GM04503 (cell line): ENCODE results near the gene PMVK.
A peak's percentile ranks its signal among the peaks of the same experiment; 100 is the strongest.

Experiments used
- DNase-seq: peaks from one replicate; pipeline ENCODE4 v3.0.0-alpha.2; 2012; ENCODE audit warnings: low read depth

Gene PMVK

DNA sequence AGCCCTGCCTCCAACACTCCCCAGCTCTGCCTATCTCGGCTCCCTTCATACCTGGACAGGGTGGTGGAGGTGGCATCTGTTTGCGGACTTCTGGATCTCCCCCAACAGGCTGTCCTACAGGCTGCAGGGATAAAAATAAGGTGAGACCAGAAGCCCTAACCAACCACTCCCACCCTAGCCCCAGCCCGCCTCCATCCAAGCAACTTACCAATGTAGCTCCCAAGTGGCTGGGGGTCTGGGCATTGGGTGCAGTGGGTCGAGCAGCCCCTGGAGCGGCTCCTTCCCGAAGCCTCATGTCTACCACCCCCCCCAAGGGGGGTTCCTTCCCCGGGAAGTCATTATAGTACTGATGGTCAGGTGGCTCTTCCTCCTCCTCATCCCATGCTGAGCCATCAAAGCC lies 29.6 kb upstream of the PMVK start:
- DNase-seq = no peak

DNA sequence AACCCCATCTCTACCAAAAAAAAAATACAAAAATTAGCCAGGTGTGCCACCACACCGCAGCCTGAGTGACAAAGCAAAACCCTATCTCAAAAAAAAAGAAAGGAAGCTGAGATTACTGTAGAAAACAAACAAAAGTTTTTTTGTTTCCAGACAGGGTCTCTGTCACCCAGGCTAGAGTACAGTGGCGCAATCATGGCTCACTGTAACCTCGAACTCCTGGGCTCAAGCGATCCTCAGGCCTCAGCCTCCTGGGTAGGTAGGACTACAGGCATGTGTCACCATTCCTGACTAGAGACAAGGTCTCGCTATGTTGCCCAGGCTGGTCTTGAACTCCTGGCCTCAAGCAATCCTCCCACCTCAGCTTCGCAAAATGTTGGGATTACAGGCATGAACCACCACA lies 27.8 kb upstream of the PMVK start:
- no peak for DNase-seq

DNA sequence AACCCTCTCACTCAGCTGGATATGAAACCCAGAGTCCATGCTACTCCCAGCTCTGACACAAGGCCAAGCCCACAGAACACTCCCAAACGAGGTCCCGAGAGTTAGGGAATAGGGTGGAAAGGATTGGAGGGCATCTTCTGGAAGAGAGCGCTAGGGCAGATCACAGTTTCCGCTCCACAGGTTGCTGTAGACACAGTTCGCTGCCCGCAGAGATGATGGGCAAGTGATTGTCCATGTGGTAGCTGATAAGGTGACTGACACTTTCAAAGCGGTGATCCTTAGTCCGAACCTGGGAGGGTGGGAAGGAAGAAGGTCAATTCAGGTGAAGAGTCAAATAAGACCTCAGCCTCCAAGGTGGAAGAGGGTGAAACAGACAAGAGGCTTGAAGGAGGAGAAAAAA lies 27.1 kb upstream of the PMVK start:
- DNase-seq = no peak

DNA sequence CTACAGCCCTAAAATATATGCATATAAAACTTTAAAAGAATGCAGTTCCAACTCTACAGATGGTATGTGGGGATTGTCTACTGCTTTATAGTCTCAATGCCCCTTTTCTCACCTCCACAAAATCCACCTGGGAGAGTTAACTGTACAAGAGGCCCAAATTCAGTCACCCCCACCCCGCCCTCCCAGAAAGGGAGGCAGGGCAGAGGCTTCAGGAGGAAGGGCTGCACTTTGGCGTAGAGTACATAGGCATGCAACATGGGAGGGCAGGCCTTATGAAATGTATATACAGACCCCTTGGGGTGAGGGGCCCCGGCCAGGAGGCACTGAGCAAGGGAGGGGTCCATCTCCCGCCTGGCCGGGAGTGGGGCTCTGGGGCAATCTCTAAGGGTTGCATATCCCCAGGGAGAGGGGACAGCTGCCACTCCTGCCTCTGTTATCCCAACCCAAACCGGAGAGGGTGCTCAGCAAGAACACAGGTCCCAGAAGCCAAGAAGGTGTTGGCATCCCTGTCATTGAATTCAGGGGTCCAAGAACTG lies 26.3 kb upstream of the PMVK start:
- DNase-seq = no peak

DNA sequence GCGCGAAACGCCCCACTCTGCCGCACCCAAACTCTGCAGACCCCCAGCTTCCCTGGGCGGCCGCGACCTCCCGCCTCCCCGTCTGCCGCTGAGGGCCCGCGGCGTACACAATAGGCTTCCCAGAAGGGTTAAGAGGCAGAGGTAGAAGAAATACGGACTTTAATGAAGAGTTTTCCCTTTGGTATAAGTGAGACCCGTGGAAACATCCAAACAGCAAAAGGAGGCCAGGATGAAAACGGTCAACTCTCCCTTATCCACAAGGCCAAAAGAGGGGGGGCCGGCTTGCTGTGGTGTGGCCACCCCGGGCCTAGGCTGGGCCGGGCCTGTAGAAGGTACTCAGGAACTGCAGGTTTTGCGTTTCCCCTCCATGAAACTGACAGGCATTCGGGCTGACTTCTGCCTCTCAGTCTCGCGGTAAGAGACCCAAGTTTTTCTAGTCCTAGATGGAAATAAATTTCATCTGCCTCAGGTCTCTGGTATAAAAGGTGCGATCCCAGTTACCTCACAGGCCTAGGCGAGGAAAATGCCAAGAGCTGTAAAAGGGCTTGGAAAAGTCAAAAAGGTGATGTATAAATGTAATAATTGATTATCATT lies 25.7 kb upstream of the PMVK start:
- no peak for DNase-seq

DNA sequence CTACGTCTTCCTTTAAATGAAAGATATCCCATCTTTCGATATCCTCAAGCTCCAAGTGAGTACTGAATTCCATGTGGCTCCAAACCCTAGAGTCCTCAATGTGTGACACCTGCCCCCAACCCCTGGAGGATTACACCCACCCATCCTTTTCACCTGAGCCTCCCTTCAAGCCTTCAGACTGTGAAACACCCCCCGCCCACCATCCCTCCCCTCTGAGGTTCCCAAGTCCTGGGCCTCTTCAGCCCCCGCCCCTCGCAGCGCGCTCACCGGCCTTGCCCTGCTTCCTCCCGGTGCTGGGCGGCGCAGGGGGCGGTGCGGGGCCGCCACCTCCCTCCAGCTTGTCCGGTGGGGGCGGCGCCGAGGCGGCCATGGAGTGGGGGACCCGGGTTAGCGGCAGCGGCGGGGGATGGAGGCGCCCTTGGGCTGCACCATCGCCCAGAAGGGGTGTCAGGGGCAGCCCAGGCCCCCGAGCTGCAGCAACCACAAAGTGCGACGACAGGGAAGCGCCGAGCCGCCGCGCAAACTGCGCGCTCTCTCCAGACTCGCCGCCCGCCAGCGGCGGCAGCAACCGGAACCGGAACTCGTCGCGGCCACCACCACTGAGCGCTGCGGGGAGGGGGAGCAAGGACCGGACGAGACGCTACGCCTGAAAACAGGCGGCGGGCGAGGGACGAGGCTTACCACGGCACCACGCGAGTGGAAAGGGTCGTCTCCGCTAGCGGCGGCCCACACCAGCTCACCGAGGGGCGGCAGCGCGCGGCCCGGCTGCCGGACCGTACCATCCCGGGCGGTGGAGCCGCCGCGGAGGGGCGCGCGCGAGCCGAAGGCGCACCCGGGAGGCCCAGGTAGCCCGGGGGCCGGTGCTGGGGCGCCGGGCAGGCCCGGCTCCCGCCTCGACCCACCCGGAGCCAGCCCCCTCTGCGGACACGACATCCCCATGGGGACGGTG lies 25.0 kb upstream of the PMVK start, which contains the start of gene PYGO2:
TSS of gene PYGO2 (minus strand) at position 576 of the 949 bp plus-strand sequence. CDS start at position 370, 206 bp downstream.
- DNase-seq = no peak

DNA sequence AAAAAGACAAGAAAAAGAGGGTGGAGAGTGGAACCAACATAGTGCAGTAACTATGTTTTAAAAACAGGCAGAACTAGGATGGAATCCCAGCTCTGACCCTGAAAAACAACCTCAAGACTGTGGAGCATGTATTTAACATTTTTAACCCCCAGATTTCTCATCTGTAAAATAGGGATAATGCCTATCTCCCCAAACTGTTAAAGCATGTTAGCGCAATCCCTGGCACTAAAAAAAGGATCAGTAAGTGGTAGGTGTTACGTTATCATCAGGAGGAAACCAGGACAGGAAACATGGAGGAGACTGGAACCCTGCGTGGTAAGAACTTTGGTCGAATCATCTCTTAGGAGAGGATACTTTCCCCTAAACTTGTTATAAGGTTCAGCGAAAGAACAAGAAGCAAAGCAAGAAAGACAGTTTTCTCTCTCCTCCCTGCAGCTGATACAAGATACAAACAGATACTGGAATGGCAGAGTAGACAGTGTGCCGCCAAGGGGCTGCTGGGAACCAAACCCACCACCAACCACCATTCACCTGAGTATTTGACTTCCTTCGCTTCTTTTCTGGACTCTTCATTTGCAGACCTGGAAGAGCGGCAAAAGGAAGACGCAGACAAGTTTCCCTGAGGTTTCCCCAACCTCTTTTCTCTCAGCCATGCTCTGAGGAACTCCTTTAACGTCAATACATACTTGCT lies 24.1 kb upstream of the PMVK start:
- DNase-seq = no peak

DNA sequence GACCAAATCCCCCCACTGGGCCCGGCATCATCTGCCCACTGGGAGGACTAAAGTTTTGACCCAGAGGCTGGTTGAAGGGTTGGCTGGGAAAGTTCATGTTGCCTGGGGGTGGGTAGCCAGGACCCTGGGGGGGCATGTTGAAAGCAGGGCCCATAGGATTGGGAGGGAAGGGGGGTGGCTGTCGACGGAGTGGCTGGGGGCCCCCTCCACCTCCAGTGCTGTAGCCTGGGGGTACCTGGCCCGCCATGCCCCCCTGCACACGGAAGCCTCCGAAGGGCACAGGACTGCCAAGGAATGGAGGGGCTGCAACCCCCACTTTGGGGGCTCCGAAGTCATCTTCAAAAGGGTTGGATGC lies 22.9 kb upstream of the PMVK start:
- DNase-seq = no peak

DNA sequence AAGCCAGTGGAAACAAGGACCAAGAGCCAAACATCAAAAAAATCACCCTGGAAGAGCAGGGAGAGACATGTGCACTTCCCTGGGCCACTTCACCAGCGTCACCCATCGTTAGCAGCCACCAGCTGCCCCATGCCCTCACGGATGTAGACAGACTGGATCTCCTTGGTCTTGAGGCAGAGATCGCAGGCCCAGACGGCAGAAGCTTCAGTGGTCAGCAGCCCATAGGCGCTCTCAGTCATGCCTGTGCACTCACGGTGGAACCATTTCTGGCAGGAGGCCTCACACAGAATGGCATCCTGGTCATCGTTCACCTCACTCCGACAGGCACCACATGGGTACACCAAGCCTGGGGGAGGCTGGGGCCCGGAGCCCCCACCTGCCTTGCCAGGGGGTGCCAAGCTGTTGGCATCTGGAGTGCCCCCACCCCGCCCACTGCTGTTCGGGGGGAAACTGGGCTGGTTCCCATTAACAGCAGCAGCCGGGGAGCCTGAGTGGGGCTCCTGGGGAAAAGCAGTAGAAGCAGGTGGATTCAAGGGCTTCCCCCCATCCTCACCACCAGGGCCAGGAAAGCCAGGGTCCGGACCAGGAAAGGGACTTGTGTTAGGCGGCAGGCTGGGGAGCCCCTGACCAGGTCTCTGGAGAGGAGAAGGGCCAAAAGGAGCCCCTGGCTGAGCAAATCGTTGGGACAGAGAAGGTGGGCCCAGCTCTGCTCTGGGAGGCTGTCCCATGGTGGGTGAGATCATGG lies 22.3 kb upstream of the PMVK start:
- DNase-seq = no peak

DNA sequence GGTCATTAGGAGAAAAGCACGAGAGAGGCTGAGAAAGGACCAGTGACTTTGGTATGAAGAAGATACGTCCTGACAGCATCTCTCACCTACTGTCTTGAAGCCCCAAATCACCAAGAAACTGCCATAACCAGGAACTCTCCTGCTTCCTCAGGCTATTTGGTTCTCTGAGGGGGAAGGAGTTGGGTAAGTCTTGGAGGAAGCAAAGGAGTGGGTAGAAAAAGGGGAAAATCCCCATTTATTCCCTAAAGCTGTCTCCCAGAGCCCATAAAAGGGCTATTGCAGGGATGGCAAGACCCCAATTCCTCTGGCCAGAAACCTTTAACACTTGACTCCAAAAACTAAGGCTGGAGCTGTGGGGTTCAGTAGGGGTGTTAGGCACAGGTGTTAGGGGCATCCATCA lies 21.5 kb upstream of the PMVK start:
- no peak for DNase-seq

DNA sequence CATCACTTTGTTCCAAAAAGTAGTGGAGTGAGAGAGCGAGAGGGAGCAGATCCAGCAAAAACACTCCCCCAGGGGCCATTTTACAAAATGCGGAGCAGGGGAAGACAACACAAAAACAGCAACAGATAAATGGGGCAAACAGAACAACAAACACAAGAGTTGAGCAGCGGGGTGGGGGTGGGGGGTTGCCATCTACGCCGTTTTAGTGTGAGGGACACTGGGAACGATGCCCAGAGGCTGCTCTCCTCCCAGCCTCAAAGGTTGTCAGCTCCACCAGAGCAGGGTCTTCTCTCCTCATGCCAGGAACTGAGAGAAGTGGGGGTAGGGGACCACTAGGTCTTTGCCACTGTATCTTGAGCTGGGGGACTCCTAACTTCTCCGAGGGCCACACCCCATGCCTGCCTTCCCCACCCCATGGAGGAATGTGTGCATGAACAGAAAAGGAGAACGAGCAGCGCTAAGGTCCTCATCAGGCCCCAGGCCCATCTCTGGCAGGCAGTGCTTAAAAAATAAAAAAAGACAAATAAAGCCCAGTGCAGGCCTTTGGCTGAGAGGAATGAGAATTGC lies 20.7 kb upstream of the PMVK start:
- DNase-seq = no peak

DNA sequence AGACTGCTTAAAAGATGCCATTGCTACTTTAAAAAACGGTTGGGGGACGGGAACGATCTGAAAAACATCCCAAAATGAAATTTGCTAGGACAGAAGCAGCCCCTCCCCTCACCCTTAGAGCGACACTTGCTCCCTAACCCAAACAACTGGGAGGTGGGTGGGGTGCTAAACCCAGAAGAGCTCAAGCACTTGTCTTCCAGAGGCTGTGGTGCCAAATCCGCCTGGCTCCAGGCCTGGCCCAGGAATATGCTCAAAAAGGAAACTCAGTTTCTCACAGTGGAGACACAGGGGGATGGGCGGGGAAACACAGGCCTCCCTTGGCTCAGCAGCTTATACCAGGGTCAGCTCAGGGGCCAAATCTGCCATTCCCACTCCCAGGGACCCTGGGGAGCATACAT lies 20.0 kb upstream of the PMVK start:
- no peak for DNase-seq

DNA sequence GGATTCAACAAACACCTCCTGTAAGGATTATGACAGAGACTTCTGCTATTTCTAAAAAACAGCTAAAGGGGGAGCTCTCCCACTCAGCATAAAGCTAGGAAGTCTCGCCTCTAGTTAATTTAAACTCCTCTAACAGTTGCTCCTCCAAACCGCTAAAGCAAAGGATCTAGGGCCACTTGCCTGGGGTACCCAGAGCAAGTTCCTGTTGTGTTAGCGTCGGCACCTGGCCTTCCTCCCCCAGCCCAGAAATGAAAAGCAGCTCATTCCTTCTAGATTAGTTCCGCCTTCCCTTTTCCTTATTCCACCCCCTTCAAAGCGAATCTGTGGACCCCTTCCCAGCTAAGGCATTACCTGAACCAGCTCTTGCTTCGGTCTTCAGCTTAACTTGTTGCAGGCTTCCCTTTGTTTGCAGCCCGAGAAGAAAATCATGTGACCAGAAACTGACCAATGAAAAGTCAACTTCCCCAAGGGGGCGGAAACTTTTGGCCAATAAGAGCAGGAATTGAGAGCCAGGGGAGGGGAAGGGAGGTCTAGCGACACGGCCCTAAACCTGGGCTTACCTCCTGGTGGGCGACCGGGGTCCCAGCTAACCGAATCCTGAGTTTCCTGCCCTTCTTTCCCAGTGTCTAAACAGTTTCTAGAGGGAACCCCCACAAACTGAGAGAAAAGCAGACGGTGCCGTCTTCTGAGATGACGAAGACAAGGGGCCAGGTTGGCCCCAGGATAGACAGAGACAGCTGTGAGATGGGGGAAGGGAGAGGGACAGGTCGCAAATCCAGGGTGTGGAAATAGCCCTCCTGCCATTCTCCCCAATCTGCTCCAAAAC lies 19.4 kb upstream of the PMVK start, which contains the start of gene PBXIP1:
TSS of gene PBXIP1 (minus strand) at position 382 of the 826 bp plus-strand sequence. CDS start 2,378 bp downstream, outside the sequence.
- DNase-seq = peak; percentile 77

DNA sequence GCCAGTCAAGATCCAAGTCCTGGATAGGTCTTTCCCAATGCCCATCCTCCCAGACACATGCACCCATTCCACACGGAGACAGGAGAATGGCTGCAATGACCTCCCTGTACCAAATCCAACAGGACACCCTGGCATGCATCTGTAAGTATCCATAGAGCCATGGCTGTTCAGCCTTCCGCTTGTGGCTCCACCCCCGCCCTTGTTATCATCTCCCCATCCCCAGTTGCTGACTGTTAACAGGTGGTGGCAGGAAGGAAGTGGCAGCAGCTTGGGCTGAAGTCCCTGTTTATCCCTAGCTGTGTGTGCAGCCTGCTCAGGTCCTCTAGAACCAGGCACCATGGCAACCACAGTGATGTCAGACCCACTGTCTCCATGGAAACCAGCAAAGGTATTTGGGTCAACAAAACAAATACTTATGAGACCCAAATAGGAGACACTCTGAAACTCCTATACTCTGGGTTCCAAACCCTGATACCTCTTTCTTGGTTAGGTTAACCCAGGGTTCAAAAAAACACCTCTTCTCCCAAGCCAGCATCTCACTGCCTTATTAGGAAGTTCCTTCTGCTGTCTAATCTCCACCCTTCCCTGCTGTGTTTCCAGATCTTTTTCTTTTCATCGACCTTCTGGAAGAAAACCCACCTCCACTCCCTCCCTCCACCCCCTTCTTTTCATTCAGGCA lies 18.7 kb upstream of the PMVK start:
- DNase-seq = peak; percentile 47

DNA sequence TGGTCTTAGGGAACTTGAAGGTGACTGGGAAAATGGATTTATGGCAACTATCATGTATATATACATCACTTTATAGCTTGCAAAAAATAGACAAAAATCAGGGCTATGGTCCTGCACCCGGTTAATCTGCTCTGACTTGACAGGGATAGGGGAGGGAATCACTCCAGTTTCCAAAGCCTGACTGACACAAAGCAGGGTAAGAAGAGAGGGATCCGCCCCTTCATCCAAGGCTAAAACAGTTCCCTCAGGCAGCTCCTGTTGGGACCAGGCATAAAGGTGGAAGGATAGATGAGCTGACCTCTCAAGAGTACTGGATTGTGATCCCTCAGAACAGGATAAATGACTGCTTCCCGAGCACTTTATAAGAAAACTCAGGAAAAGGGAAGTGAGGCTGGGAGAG lies 18.0 kb upstream of the PMVK start:
- DNase-seq = no peak

DNA sequence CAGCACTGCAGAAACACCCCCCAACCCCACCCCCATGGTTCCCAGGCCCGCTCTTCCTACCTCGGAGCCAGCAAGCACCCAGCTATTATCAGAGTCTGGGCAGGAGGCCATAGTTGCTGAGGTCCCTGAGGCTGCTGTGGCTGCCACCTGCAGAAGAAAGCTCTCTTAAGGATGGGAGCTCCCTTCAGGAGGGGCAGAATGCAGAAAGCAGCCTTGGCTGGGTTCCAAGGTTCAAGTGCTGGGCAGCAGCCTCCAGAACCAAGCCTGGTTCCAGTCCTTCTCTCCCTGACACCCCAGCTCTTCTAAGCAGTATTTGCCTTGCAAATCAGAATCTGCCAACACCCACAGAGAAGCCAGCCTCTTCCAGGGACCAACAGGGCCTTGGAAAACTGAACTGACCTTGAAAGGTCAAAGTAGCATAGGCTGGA lies 17.1 kb upstream of the PMVK start:
- no peak for DNase-seq

DNA sequence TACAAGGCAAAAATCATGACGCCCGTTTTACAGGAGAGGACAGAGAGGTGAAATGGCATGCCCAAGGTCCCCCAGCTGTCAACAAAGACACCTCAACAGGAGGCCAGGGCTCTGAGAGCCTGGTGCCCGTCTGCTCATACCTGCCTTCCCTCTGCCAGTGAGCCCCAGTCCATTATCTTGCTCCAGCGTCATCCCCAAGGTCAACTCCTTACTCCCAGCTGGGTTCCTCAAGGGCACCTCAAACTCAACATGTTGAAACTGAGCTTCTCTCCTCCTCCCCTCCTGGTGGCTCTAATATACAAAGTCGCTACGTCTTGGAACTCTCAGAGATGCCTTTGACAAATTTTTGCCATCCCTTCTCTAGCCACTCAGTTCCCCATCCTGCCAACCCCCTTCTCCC lies 16.1 kb upstream of the PMVK start:
- DNase-seq = no peak

DNA sequence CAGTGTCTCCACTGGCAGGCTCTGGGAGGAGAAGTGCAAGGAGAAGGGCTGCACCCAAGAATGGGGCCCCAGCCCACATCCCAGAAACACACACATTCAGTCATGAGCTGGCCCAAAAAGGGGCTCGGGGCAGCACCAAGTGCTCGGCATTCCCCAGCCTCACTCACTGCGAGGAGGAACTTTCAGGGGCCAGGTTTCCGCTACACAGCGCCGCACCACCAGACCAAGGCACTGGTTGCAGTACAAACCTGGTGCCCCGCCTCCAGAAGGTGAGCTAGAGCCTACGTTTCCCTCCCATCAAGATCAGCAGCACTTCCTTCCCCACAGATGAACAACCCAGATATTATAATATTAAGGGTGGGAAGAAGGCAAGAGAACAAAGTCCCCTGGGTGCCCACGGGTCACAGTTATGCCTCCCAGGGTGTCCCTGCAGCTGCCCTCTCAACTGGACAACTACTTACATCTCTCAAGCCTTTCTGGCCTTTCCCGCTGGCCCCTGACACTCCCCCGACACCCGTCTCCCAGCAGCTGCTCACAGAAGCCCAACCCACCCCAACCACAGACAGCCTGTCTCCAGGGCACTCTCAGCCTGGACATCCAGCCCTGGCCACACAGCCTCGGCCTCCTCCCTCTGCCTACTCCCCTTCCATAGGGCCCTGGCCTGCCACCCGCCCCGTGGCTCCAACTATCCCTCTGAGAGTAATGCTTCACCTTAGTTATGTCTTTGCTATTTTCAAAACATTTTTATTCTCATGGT lies 15.6 kb upstream of the PMVK start:
- no peak for DNase-seq

DNA sequence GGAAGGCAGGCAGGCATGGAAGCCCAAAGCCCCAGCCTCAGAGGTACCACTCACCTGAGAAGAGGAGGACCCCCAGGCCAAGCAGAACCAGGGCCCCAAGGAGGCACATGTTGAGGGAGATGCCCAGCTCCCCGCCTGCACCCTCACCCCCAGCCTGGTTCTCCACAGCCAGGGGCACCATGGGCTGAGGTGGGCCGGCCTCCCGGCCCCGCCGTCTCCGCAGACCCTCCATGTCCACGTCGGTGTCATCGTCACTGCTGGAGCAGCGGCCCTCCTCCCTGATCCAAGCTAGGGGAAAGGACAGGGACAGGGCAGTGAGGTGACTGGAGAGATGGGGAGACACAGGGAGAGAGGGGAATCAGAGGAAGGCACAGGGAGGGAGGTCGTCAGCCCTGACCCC lies 11.6 kb upstream of the PMVK start:
- DNase-seq = no peak
